Measurements from ENCODE around the gene ITGB3.

- no peak for TF ChIP-seq POLR2AphosphoS5 (IDR thresholded peaks at IDR 0.05; ENCODE audit: low read depth, low read length)
- TF ChIP-seq REST (IDR thresholded peaks at IDR 0.05; ENCODE audit: insufficient read depth in 1 of 2, low read depth in 2 of 2, low read length in 2 of 2), result no peak
- TF ChIP-seq SIN3A (IDR thresholded peaks at IDR 0.05; ENCODE audit: borderline replicate concordance, insufficient read depth, low read length), result no peak
These were observed 41.2 kb upstream of the ITGB3 start for GRCh38 chr17:47212458-47212857.
